Measurements from ENCODE around the gene HM13. TPM values are rescaled to one million over a fixed set of nuclear protein-coding genes. Genes with fewer than 3 reads are reported as not detected.

HM13 gene
- total and polyA plus RNA-seq, 2 of the 13 experiments (the other 11 are each of a cell fraction or from before 2014, with no cell fraction given): 118 to 243 TPM

DNA sequence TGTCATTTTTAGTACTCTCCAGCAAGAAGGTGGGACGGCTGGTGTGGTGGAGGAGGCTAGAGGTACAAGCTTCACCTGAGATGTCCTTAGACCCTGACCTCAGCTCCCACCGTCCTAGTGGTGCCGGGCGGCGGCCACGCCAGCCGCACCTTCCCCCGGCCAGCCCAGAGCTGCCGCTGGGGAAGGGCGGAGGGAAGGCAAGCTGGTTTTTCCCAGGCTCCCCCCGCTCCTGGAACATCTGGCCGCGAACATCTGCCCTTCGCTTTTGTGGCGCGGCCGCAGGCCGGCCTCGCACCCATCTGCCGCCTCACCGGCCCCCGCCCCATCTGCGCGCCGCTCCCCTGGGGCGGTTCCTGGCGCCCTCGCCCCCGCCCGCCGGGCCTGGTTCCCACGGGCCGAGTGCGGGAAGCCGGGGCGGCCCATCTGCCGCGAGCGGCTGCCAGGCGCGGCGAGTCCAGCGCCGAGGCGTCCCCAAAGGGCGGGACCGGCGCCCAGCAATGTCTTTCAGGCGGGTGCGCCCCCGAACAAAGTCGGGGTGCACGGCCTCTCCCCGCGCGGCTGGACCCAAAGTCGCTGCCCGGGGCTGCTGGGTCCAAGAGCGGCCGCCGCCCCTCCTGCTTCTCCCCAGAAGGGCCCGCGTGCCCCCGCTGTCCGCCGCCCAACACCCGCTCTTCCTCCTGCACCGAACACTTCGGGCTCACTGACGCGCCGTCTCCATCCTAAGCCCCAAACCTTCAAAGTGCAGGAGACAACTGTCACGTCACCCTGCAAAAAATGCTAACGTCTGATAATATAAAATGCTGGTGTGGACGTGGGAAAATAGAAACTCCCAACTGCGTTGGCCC lies 73.5 kb downstream of the HM13 start (continued):
- TF ChIP-seq, protein P1, sequence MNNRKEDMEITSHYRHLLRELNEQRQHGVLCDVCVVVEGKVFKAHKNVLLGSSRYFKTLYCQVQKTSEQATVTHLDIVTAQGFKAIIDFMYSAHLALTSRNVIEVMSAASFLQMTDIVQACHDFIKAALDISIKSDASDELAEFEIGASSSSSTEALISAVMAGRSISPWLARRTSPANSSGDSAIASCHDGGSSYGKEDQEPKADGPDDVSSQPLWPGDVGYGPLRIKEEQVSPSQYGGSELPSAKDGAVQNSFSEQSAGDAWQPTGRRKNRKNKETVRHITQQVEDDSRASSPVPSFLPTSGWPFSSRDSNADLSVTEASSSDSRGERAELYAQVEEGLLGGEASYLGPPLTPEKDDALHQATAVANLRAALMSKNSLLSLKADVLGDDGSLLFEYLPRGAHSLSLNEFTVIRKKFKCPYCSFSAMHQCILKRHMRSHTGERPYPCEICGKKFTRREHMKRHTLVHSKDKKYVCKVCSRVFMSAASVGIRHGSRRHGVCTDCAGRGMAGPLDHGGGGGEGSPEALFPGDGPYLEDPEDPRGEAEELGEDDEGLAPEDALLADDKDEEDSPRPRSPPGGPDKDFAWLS (CRISPR knock-in tag; IDR thresholded peaks at IDR 0.05; ENCODE audit: borderline replicate concordance): no peak
- TF ChIP-seq ZNF598 (CRISPR knock-in tag; IDR thresholded peaks at IDR 0.05; ENCODE audit: borderline replicate concordance) (no peak), CBX2 (IDR thresholded peaks at IDR 0.05; ENCODE audit: low read depth, low read length) (no peak), CBX2 (CRISPR knock-in tag; IDR thresholded peaks at IDR 0.05; ENCODE audit: low read depth) (no peak), ZNF556 (CRISPR knock-in tag; IDR thresholded peaks at IDR 0.05; ENCODE audit: borderline replicate concordance) (no peak), SMAD9 (CRISPR knock-in tag; IDR thresholded peaks at IDR 0.05) (no peak), ZNF7 (CRISPR knock-in tag; IDR thresholded peaks at IDR 0.05) (no peak), FLYWCH1 (CRISPR knock-in tag; IDR thresholded peaks at IDR 0.05) (no peak), KDM3A (CRISPR knock-in tag; IDR thresholded peaks at IDR 0.05; ENCODE audit: low read depth) (no peak; the same call in 1 of the 2 replicates), REXO4 (CRISPR knock-in tag; IDR thresholded peaks at IDR 0.05; ENCODE audit: borderline replicate concordance) (no peak), ZNF431 (CRISPR knock-in tag; IDR thresholded peaks at IDR 0.05; ENCODE audit: borderline replicate concordance, low read depth) (0 out of 2 replicates have a peak, but pooled peaks have one; percentile 57), SRF (IDR thresholded peaks at IDR 0.05; ENCODE audit: low read depth, low read length) (no peak), DNMT3B (CRISPR knock-in tag; conservative IDR thresholded peaks at IDR 0.05) (no peak), HIVEP1 (CRISPR knock-in tag; IDR thresholded peaks at IDR 0.05) (no peak)
- TF ChIP-seq, protein P2, sequence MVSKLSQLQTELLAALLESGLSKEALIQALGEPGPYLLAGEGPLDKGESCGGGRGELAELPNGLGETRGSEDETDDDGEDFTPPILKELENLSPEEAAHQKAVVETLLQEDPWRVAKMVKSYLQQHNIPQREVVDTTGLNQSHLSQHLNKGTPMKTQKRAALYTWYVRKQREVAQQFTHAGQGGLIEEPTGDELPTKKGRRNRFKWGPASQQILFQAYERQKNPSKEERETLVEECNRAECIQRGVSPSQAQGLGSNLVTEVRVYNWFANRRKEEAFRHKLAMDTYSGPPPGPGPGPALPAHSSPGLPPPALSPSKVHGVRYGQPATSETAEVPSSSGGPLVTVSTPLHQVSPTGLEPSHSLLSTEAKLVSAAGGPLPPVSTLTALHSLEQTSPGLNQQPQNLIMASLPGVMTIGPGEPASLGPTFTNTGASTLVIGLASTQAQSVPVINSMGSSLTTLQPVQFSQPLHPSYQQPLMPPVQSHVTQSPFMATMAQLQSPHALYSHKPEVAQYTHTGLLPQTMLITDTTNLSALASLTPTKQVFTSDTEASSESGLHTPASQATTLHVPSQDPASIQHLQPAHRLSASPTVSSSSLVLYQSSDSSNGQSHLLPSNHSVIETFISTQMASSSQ (IDR thresholded peaks at IDR 0.05; ENCODE audit: low read depth): no peak
- TF ChIP-seq, protein P2 (CRISPR knock-in tag; IDR thresholded peaks at IDR 0.05; ENCODE audit: borderline replicate concordance): no peak; the same call in 1 of the 2 replicates
- TF ChIP-seq, protein P3, sequence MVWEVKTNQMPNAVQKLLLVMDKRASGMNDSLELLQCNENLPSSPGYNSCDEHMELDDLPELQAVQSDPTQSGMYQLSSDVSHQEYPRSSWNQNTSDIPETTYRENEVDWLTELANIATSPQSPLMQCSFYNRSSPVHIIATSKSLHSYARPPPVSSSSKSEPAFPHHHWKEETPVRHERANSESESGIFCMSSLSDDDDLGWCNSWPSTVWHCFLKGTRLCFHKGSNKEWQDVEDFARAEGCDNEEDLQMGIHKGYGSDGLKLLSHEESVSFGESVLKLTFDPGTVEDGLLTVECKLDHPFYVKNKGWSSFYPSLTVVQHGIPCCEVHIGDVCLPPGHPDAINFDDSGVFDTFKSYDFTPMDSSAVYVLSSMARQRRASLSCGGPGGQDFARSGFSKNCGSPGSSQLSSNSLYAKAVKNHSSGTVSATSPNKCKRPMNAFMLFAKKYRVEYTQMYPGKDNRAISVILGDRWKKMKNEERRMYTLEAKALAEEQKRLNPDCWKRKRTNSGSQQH (CRISPR knock-in tag; IDR thresholded peaks at IDR 0.05; ENCODE audit: low read depth): peak; percentile 5; the same call in 1 of the 2 replicates
- TF ChIP-seq, protein P4, sequence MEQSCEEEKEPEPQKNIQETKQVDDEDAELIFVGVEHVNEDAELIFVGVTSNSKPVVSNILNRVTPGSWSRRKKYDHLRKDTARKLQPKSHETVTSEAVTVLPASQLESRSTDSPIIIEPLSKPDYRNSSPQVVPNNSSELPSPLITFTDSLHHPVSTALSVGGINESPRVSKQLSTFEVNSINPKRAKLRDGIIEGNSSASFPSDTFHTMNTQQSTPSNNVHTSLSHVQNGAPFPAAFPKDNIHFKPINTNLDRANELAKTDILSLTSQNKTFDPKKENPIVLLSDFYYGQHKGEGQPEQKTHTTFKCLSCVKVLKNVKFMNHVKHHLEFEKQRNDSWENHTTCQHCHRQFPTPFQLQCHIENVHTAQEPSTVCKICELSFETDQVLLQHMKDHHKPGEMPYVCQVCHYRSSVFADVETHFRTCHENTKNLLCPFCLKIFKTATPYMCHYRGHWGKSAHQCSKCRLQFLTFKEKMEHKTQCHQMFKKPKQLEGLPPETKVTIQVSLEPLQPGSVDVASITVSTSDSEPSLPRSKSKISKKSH (CRISPR knock-in tag; IDR thresholded peaks at IDR 0.05; ENCODE audit: borderline replicate concordance): no peak

Data from HepG2 (cell line).